GM18502 (cell line): ENCODE measurements around the gene FSHB.
"Not testable (repeated sequence)": the region's sequence is repeated elsewhere in the genome, so short reads cannot be mapped to it uniquely, and the experiment has no call there.

Source experiments
- ATAC-seq: cut with Tn5 transposase; IDR thresholded peaks from one replicate; pipeline ENCODE4 v1.9.1; 2021; ENCODE audit warnings: mild to moderate bottlenecking; ENCODE audit not compliant: unreplicated experiment, poor library complexity

Gene FSHB

DNA sequence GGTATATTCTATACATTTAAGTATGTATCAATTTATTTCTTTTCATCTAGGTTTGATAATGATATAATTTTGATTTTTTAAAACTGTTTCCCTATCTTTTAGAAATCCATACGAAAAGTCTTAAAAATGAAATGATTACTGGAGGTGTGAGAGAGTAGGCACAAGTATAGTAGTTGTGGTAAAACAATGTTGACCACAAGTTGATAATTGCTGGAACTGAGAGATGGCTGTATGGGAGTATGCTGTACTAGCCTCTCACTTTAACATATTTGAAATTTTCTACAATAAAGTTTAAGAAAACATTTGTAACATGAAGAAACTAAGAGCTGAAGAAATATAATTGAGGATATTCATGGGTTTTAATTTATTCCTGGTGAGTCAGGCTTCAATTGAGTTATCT is 30.0 kb downstream of the FSHB start:
- ATAC-seq, result no peak

DNA sequence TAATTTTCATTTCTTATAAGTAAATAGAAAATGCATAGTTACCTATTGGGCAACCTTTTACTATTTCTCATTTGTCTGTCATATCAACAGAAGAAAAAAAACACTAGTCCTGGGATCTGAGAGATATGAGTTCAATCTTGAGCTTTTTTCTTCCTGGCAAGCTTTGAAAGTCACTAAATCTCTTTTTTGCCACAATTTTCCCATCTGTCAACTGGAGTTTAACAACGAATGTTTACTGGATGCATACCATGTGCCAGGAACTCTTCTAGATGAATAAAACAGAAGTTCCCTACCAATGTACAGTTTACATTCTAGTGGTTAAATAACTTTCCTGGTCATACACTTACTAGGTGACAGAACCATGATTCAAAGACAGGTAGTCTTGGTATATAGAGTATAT is 31.0 kb downstream of the FSHB start:
- ATAC-seq, result no peak

DNA sequence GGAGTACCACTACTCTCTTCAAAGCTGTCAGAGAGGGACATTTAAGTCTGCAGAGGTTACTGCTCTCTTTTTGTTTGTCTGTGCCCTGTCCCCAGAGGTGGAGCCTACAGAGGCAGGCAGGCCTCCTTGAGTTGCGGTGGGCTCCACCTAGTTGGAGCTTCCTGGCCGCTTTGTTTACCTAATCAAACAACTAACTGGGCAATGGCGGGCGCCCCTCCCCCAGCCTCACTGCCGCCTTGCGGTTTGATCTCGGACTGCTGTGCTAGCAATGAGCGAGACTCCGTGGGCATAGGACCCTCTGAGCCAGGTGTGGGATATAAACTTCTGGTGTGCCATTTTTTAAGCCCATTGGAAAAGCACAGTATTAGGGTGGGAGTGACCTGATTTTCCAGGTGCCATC is 37.8 kb downstream of the FSHB start:
- not testable (repeated sequence) for ATAC-seq

DNA sequence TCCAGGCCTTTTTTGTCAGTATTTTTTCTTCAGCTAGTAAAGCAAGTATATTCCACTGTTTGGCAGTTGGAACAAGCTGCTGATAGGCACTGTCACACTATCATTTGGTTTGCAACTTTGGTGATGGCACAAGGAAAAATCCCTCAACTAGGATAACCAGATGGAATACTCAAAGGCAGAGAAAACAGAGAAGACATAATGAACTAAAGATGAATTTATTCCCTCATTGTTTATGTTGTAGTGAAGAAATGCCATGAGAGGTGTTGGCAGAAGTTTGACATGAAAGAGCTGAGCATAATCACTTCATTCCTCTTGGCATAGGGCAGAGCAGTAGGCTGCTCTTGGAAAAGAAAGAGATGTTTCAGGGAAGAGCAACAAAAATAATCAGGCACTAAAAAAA is 39.9 kb downstream of the FSHB start:
- no peak for ATAC-seq

DNA sequence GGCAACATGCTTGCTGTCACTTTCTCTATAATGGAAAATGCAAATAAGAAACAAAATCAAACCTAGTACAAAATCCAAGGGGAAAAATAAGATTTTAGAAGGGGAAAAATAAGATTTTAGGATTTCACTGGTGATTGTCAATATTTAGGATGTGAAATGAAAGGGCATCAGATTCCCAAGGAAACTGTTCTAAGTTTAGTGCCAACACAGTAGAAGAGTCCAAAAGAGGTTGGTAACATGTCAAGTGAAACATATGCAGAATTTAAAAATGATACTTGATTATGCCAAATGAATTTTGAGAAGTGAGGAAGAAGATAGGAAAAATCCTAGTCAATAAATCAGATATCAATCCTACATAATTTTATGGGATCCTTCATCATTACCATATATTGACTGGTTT is 46.4 kb downstream of the FSHB start:
- no peak for ATAC-seq

DNA sequence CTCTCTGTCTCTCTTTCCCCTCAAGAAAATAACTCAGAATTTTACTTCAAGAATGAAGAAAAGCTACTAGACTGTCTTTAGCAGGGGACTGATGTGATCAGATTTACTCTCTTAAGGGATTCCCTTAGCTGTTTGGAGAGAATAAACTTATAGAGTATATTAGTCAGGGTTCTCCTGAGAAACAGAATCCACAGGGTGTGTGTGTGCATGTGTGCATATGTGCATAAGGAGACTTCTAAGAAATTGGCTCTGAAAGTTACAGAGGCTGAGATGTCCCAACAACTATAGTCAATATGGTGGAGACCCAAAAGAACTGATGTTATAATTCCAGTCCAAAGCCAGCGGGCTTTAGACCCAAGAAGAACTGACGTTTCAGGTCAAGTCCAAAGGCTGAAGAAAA is 49.0 kb downstream of the FSHB start:
- ATAC-seq, result no peak

DNA sequence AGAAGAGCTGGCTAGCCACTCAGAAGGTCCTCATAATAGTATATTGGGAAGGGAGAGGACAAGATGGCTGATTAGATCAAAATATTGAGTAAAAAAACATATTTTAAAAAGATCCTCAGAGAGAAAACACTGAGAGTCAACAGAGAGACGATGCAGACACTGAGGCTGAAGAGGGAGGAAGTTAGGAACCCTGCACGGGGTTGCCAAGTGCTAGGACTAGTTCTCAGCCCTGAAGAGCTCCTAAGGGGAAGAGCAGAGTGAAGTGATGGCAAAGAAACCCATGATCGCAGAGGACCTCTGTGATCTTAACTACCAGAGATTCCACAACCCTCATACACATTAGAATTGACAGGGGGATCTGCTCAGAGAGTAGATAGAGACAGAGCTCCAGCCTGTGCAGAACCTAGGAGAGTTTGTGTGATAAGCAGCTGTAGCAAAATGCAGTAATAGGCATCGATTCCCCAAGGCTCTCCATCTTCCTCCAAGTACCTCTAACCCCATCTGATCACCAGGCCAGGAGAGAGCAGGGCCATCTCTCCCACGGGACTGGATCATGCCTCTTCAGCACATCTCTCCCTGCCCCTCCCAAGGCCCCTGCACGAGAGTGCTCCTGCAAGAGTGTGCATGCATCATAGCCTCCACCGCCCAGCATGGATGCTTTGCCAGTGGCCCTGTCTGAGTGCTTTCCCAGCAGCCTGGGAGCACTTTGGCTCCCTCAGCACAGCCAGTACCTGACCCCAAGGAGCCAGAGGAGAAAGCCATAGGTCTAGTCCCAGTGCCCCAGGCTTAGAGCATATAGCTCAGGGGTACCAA is 50.9 kb downstream of the FSHB start:
- peak; percentile 27 for ATAC-seq

DNA sequence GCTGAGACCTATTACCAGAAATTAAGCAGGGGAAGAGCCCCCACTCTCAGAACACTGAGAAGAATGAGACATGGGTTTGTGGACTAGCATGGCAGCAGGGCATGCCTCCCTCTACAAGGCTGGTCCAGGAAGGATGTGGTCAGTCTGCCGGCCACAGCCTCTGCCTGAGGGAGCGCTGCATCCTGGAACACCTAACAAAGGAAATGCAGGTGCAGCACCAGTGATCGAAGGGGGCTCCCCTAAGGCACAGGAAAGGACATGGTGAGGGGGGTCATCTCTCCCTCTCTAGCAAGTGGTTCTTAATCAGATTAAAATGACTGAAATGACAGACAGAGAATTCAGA is 51.4 kb downstream of the FSHB start:
- ATAC-seq, result peak; percentile 86
